OCI-LY1 (cell line): ENCODE measurements around the gene LAMC2.

Experiments used
- EZH2 ChIP-seq: fragments of 200-600 bp; sonication (generic), shearing (Covaris generic); IDR thresholded peaks from 2 replicates; pipeline ENCODE4 v1.8.0; 2017; ENCODE audit warnings: borderline replicate concordance, mixed run types, mild to moderate bottlenecking, antibody characterized with exemption, low read length, moderate library complexity, mixed read lengths
- TF ChIP-seq, protein P1 (sequence below): fragments of 200-600 bp; sonication (generic), shearing (Covaris generic); IDR thresholded peaks from 2 replicates; pipeline ENCODE4 v1.5.1; 2017; ENCODE audit warnings: mild to moderate bottlenecking, antibody characterized with exemption, low read length, moderate library complexity, mixed read lengths

DNA sequence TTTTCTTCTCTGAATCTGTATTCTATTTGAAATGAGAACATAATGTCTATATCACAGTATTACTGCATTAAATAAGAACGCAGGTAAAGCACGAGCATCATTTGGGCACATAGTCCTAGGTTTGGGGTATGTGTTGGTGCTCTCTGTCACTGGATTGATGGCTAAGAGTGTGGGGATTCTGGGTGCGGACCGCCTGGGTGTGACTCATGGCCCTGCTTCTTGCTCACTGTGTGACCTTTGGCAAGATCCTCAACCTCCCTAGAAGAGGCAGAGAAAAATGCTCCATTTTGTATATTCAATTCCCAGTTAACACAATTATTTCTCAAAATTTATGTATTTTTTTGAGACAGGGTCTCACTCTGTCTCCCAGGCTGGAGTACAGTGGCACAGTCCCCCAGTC is 99.7 kb downstream of the LAMC2 start:
- TF ChIP-seq, protein P1, sequence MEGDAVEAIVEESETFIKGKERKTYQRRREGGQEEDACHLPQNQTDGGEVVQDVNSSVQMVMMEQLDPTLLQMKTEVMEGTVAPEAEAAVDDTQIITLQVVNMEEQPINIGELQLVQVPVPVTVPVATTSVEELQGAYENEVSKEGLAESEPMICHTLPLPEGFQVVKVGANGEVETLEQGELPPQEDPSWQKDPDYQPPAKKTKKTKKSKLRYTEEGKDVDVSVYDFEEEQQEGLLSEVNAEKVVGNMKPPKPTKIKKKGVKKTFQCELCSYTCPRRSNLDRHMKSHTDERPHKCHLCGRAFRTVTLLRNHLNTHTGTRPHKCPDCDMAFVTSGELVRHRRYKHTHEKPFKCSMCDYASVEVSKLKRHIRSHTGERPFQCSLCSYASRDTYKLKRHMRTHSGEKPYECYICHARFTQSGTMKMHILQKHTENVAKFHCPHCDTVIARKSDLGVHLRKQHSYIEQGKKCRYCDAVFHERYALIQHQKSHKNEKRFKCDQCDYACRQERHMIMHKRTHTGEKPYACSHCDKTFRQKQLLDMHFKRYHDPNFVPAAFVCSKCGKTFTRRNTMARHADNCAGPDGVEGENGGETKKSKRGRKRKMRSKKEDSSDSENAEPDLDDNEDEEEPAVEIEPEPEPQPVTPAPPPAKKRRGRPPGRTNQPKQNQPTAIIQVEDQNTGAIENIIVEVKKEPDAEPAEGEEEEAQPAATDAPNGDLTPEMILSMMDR: no peak
- TF ChIP-seq EZH2: no peak
